ENCODE measurements around the gene RAB10. TPM values are rescaled to one million over a fixed set of nuclear protein-coding genes. Genes with fewer than 3 reads are reported as not detected.
"Not testable (repeated sequence)": the region's sequence is repeated elsewhere in the genome, so short reads cannot be mapped to it uniquely, and the experiment has no call there.

The RAB10 gene
- total RNA-seq, 2 donors from 2014 or later = 115 to 121 TPM

- Mint-ChIP-seq H3K4me3 (no peak overlapping the region), H3K36me3 (ENCODE audit: low read depth) (peaks cover 39% of the 10 kb centered on the region), H3K27ac (no peak overlapping the region), H3K9me3 (peaks cover 26% of the 10 kb centered on the region), H3K27me3 (ENCODE audit: insufficient read depth) (no peaks in the 10 kb centered on the region), H3K4me1 (peaks cover 25% of the 10 kb centered on the region)
- Histone ChIP-seq H3K9me3 (ENCODE audit: control insufficient read depth, low read length) (peaks cover 50% of the 10 kb centered on the region), H3K36me3 (ENCODE audit: control insufficient read depth, insufficient read depth, low read length) (peaks cover 30% of the 10 kb centered on the region), H3K4me3 (ENCODE audit: low read length) (no peak overlapping the region), H3K27me3 (ENCODE audit: control insufficient read depth, insufficient read depth, low read length, poor library complexity, severe bottlenecking) (no peaks in the 10 kb centered on the region), H3K9ac (ENCODE audit: extremely low read depth, low read length, poor library complexity, severe bottlenecking) (no peak overlapping the region), H3K4me1 (ENCODE audit: control insufficient read depth, insufficient read depth, low read length) (peaks cover 7% of the 10 kb centered on the region), H3K27ac (ENCODE audit: low read depth, low read length) (no peak overlapping the region)
- 96 to 100% methylated on average over 2 of the region's 3 CpGs for WGBS, 2 experiments (ENCODE audit: insufficient coverage in 1 of 2, insufficient read length in 1 of 2)
- no peak for TF ChIP-seq CTCF (conservative IDR thresholded peaks at IDR 0.05)
- DNase-seq = no peak
Observed at GRCh38 chr2:26078939-26079338, 45.1 kb downstream of the RAB10 start.

GRCh38 chr2:26080356-26080755, 46.5 kb downstream of the RAB10 start:
- H3K36me3 ChIP-seq (ENCODE audit: control insufficient read depth, insufficient read depth, low read length) = peaks cover 36% of the 10 kb centered on the region
- H3K4me1 ChIP-seq (ENCODE audit: control insufficient read depth, insufficient read depth, low read length) = no peaks in the 10 kb centered on the region
- peaks cover 26% of the 10 kb centered on the region for H3K9me3 Mint-ChIP-seq
- WGBS, 2 experiments (ENCODE audit: insufficient coverage in 1 of 2, insufficient read length in 1 of 2) = 90% methylated on average over 1 of the region's 1 CpG; no CpG with 5 or more reads in 1 of the 2 experiments
- no peaks in the 10 kb centered on the region for H3K27me3 ChIP-seq (ENCODE audit: control insufficient read depth, insufficient read depth, low read length, poor library complexity, severe bottlenecking)
- no peak overlapping the region for H3K4me3 Mint-ChIP-seq
- no peaks in the 10 kb centered on the region for H3K27me3 Mint-ChIP-seq (ENCODE audit: insufficient read depth)
- peaks cover 13% of the 10 kb centered on the region for H3K4me1 Mint-ChIP-seq
- no peak overlapping the region for H3K27ac Mint-ChIP-seq
- H3K36me3 Mint-ChIP-seq (ENCODE audit: low read depth) = peaks cover 44% of the 10 kb centered on the region
- peaks cover 50% of the 10 kb centered on the region for H3K9me3 ChIP-seq (ENCODE audit: control insufficient read depth, low read length)
- DNase-seq = no peak
- H3K9ac ChIP-seq (ENCODE audit: extremely low read depth, low read length, poor library complexity, severe bottlenecking) = no peak overlapping the region
- H3K27ac ChIP-seq (ENCODE audit: low read depth, low read length) = no peak overlapping the region
- peak overlapping the region; percentile 68 for H3K4me3 ChIP-seq (ENCODE audit: low read length)
- TF ChIP-seq CTCF (conservative IDR thresholded peaks at IDR 0.05) = no peak

- Mint-ChIP-seq H3K9me3 (peaks cover 26% of the 10 kb centered on the region), H3K36me3 (ENCODE audit: low read depth) (peaks cover 47% of the 10 kb centered on the region)
- not testable (repeated sequence) for H3K27me3 Mint-ChIP-seq (ENCODE audit: insufficient read depth); H3K27me3 ChIP-seq (ENCODE audit: control insufficient read depth, insufficient read depth, low read length, poor library complexity, severe bottlenecking); DNase-seq; H3K4me3 Mint-ChIP-seq; H3K27ac Mint-ChIP-seq; H3K4me1 Mint-ChIP-seq; H3K9ac ChIP-seq (ENCODE audit: extremely low read depth, low read length, poor library complexity, severe bottlenecking); H3K27ac ChIP-seq (ENCODE audit: low read depth, low read length); H3K4me1 ChIP-seq (ENCODE audit: control insufficient read depth, insufficient read depth, low read length)
- WGBS, 2 experiments (ENCODE audit: insufficient coverage in 1 of 2, insufficient read length in 1 of 2) = 96 to 100% methylated on average over 2 to 3 of the region's 3 CpGs
- Histone ChIP-seq H3K36me3 (ENCODE audit: control insufficient read depth, insufficient read depth, low read length) (peaks cover 36% of the 10 kb centered on the region), H3K9me3 (ENCODE audit: control insufficient read depth, low read length) (peaks cover 50% of the 10 kb centered on the region), H3K4me3 (ENCODE audit: low read length) (peak overlapping the region; percentile 68)
Observed at GRCh38 chr2:26080925-26081324, 47.0 kb downstream of the RAB10 start.

GRCh38 chr2:26081556-26081955, 47.7 kb downstream of the RAB10 start:
- H3K9me3 Mint-ChIP-seq = peaks cover 26% of the 10 kb centered on the region
- peaks cover 50% of the 10 kb centered on the region for H3K9me3 ChIP-seq (ENCODE audit: control insufficient read depth, low read length)
- H3K27ac ChIP-seq (ENCODE audit: low read depth, low read length) = no peak overlapping the region
- H3K27me3 ChIP-seq (ENCODE audit: control insufficient read depth, insufficient read depth, low read length, poor library complexity, severe bottlenecking) = no peaks in the 10 kb centered on the region
- H3K27me3 Mint-ChIP-seq (ENCODE audit: insufficient read depth) = no peaks in the 10 kb centered on the region
- H3K9ac ChIP-seq (ENCODE audit: extremely low read depth, low read length, poor library complexity, severe bottlenecking) = no peak overlapping the region
- H3K4me1 ChIP-seq (ENCODE audit: control insufficient read depth, insufficient read depth, low read length) = no peaks in the 10 kb centered on the region
- DNase-seq = no peak
- H3K27ac Mint-ChIP-seq = no peak overlapping the region
- H3K4me1 Mint-ChIP-seq = peaks cover 2% of the 10 kb centered on the region
- peak overlapping the region; percentile 68 for H3K4me3 ChIP-seq (ENCODE audit: low read length)
- H3K36me3 Mint-ChIP-seq (ENCODE audit: low read depth) = peaks cover 50% of the 10 kb centered on the region
- no peak for TF ChIP-seq CTCF (conservative IDR thresholded peaks at IDR 0.05)
- no peak overlapping the region for H3K4me3 Mint-ChIP-seq
- 98 to 100% methylated on average over 2 to 5 of the region's 5 CpGs for WGBS, 2 experiments (ENCODE audit: insufficient coverage in 1 of 2, insufficient read length in 1 of 2)
- H3K36me3 ChIP-seq (ENCODE audit: control insufficient read depth, insufficient read depth, low read length) = peaks cover 41% of the 10 kb centered on the region
